HG03175 (cell line): ENCODE results near the gene CRELD2.

ENCODE experiments used
- ATAC-seq: cut with Tn5 transposase; IDR thresholded peaks from one replicate; pipeline ENCODE4 v1.9.1; 2021; ENCODE audit warnings: mild to moderate bottlenecking, moderate library complexity; ENCODE audit not compliant: unreplicated experiment

Gene CRELD2

GRCh38 chr22:49928555-49929210 is 10.2 kb downstream of the CRELD2 start:
- ATAC-seq, result no peak

DNA sequence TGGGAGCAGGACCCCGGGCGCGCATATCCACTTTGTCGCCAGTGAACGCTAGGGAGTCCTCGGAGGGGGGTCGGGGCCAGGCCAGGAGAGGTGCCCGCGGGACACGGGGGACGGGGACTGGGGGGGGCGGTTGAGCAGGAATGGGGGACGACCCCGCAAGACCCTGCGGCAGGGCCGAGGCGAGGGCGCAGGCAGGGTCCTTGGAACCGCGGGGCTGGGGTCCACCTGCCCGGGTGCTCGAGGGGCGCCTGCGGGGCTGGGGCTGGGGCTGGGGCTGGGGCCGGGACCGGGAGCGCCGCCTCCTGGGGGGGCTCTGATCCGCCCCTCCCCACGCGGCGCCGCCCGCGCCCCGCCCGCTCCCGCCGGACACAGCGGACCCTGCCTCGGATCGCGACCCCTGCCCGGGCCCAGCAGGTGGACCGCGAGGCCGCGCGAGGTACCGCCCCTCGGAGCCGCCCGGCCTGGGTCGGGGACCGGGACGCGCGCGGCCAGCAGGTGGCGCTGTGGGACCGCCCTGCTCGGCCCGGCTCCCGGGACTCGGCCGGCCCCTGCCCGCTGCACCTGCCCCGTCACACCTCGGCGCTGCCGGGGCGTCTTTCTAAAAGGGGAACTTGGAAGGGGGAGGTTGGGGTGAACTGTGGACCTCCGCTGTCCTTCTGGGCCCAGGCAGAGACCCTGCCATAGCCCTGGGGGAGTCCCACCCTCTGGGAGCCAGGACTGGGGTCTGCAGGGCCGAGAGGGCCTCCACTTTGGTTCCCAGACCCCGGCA is 11.0 kb downstream of the CRELD2 start:
- no peak for ATAC-seq

GRCh38 chr22:49929994-49930575 is 11.7 kb downstream of the CRELD2 start:
- no peak for ATAC-seq

DNA sequence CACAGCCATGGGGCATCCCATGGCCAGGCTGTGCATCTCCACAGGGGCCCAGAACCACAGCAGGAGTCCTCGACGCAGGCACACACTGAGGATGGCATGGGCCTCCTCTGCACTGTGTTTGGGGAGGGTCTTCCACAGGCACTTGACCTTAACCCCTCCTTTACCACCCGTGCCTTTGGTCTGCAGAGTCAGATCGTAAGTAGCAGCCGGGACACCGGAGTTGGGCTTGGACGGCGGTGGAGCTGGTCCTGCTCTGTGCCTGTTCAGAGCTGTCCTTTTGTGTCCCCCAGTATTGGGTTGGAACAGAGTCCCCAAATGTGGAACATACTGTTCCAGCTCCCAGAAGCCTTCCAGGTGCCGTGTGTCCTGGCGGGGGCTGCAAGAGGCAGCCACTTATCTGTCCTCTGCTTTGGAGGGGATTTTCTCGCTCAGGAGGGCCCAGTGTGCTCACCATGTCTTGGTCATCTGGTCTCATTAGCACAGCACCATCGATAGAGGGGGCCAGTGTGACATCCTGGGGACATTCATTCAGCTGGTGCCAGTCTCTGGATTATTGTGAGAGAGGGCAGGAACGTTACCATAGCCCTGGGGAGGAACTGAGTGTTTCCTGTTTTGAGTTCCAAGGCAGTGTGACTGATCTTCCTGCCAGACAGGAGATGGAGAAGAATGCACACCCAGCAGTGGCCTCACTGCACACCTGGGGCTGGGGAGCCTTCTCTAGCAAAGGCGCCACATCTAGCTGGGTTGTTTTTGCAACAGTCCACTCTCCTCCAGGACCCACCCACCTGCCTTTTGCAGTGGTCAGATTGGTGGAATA is 12.4 kb downstream of the CRELD2 start:
- ATAC-seq, result peak; percentile 39

GRCh38 chr22:49933236-49934159 is 15.1 kb downstream of the CRELD2 start:
- no peak for ATAC-seq

DNA sequence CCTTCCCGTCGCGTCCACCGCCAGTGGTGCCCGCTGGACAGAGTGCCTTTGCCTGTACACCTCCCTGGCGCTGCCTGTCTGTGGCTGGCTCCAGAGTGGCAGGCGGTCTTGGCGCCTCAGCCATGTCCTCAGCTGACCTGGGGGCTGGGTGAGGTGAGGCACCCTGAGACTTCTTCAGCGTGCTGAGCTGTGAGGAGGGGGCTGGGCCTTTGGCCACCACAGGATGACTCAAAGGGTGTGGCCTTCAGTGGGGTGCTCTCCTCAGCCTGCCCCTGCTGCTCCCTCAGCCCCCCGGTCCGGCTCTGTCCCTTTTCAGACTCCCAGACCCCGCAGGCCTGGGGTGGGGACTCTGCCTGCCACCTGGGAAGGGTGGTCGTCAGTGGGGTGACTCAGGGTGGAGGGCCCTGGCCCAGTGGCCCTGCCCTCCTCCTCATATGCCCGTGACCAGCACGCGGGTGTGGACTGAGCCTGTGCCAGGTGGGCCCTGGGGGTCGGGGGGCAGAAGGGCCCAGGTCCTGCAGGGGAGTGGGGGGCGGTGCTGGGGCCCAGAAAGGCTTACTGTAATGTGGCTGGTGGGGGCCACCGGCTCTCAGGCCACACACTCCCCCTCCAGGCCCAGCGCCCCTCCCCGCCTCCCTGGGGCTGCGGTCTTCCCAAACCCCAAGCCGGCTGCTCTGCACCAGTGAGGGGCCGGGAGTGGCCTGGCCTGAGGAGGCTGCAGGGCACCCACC is 15.9 kb downstream of the CRELD2 start:
- no peak for ATAC-seq

GRCh38 chr22:49934891-49935557 is 16.6 kb downstream of the CRELD2 start:
- no peak for ATAC-seq

DNA sequence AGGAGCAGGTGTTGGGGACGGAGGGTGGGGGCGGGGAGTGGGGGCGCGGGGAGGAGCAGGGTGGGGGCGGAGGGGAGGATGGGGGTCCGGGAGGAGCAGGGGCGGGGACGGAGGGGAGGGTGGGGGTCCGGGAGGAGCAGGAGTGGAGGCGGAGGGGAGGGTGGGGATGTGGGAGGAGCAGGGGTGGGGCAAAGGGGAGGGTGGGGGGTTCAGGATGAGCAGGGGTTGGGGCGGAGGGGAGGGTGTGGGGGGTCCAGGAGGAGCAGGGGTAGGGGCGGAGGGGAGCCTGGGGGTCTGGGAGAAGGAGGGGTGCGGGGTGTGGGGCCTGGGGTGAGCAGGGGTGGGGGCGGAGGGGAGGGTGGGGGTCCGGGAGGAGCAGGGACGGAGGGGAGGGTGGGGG is 17.1 kb downstream of the CRELD2 start:
- no peak for ATAC-seq

DNA sequence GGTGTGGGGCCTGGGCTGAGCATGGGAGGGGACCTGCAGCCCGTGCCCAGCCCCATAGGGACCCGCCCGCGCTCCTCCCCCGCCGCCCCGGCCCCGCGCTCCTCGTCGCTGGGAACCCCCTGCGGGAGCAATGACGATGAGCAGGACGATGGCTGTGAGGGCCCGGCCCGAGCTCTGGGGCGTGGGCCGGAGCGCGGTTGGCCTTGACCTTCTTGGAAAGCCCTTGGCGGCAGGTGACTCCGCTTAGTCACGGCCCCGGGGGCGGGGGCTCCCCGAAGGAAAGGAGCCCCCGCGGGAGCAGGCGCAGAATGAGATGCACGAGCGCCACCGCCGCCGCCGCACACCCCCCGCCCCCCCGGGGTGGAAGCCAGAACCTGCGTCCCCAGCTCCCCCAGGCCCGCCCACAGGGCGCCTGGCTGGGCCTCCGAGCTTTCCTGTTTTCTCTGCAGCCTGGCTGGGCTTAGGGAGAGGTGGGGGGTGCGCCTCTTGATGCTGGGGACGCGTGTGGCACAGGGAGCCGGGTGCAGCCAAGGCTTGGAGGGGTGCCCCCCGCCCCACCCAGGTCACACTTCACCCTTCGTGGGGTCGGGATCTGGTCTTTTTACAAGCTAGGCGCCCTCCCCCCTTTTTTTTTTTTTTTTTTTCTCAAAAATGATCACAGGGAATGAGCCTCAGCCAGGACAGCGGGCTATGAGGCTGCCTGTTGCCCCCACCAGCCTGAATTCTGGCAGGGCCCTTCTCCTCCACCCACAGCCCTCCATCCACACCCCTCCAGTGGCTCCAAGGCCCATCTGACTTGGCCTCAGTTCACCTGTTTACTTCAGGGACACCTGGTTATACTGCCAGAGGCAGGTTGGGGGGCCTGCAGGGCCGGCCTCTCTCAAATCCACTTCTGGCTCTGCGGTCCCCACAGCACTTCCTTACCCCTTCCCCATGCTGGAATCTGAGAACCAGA is 17.9 kb downstream of the CRELD2 start:
- peak; percentile 65 for ATAC-seq

DNA sequence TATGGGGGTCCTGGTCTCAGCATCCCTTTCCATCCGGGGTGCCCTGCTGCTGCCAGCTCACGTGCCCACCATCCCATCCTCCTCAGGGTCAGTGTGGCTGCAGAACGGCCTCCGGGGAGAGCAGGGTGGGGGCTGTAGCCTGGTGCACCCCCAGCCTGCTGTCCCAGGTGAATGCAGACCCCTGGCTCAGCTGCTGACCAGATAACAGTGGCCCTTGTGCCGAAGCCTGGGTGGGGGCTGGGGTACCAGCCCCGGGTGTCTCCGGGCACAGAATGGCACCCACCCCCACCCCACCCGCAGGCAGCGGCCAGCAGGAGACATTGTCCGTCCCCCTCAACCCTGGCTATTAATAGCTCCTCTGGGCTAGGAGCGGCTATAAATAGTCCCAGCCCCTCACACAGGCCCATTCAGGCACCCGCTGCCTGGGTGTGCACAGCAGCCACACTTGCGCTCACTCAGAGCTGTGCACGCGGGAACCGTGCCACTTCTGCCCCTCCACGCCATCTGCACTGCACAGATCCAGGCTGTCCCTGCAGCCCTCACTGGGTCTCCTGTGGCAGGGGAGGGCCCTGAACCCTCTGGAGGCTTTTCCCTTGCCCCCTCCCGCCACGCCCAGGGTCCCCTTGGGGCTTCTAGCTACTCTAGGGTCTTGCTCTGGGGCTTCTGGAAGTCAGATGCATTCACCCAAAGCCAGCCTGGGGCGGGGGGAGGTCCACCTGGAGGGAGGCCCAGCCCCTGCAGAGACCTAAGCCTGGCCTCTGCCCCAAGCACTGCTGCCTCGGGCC is 18.7 kb downstream of the CRELD2 start:
- no peak for ATAC-seq

- ATAC-seq, result no peak
Observed at GRCh38 chr22:49937758-49938564, 19.5 kb downstream of the CRELD2 start.

DNA sequence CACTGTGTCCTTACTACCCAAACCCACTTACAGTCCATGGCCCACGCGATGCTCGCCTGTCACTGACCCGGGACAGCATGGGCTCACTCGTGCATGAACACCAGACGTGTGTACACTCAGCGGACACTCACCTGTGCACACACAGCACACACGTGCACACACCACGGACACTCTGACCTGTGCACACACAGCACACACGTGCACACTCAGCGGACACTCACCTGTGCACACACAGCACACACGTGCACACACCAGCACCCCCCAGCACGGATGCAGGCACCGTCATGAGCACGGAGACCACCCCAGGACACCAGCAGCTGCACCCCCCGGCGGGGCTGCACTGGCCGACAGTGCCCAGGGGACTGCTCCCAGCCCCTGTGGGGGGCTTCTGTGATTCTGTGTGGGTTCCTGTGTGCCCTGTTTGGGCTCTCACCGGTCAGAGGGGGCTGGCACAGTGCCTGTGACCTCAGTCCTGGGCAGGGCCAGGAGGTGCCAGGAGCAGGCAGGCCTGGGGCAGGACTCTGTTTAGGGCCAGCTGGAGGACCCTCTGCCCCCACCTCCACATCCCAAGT is 20.2 kb downstream of the CRELD2 start:
- no peak for ATAC-seq

- ATAC-seq, result no peak
Observed at GRCh38 chr22:49941507-49942316, 23.3 kb downstream of the CRELD2 start.

- ATAC-seq, result no peak
Observed at GRCh38 chr22:49942565-49943404, 24.4 kb downstream of the CRELD2 start.
